Measurements from ENCODE around the gene HDDC2.

HDDC2 gene

DNA sequence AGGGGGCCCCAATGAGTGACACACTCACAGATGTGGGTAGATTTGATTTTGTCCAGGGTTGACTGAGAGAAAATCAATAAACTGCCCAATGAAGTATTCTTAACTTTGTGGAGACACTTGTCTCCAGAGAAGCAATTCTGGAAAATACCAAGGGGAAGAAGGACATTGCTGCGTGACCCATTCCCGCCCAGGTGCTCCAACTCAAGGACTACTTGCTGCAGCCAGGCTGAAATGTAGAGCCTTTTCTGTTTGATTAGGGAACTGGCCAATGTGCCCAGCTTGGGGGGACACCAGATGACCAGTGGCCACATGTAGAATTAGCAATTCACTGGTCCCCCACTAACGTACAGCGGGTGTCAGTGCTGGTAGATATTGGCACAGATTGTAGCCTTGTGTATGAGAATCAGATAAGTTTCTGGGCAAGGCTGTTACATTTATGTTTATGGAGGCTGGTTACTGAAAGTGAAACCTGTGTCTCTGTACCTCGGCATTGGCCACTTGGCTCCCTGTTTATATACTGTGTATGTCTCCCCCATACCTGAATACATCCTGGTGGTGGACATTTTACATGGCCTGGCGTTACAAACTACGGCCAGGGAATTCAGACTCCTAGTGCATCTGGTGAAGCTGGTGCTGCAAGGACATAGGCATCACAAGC lies 32.3 kb downstream of the HDDC2 start:
- no peak for DNase-seq

DNA sequence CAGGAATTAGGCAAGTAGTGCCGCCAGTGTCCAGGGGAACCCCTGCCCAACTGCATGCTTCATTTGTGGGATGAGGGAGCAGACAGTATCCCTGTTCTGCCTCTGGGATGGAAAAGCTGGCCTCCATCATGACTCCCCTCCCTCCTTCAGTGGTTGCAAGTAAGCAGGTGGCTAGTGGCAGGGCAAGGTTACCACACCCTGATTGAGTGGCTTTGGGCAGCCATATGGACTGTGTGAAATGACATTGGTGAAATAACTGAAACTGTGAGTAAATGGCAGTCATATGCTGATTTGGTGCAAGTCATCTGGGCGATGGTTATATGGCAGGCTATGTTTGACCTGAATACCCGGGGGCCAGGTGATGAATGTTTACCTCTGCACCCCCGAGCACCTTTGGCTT lies 33.0 kb downstream of the HDDC2 start:
- no peak for DNase-seq

DNA sequence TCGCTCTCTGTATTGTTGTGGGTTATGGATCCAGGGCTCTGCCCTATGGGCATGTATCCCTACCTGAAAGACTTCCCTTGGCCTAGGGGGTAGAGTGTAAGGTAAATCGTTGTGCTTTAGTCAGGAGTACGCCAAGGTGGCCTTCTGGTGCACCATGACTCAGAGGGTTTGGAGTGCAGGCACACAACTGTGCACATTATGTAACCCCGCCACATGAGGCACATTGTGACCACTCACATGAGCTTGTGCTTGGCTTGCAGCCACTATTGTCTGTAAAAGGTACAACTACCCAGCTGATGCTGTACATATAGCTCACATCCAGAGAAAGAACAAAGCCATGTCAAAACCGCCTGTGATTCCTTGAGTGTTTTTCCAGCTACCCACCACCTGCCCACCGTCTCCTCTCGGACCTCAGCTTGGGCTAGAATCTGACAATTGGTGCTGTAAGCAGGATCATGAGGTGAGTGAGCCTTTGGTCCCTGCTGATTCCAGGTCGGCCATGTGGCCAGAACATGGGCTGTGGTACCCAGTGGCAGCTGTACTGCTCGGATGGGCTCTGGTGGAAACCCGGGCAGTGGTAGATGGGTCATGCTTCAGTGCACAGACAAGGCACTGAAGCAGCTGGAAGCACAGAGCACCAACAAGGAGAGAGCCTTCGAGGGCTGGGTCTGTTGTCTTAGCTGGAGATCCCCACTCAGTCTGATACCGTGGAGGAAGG lies 33.8 kb downstream of the HDDC2 start:
- DNase-seq: no peak

DNA sequence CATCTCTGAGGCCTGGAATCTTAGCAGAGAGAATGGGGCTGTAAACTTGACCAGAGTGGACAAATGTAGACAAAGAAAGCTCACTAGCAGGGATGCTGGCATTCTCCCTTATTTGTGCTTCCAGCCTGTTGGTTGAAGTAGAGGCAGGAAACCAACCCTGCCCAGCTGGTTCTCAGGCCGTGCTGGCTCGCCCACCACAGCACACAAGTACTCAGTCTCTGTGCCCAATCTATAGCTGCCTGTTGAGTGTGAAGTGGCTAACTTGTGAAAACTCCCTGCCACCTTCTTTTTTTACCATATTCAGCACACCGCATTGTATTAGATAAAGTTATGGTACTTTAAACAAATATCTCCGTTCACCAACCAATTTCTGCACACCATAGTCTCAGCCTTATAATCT lies 37.3 kb downstream of the HDDC2 start:
- no peak for DNase-seq

DNA sequence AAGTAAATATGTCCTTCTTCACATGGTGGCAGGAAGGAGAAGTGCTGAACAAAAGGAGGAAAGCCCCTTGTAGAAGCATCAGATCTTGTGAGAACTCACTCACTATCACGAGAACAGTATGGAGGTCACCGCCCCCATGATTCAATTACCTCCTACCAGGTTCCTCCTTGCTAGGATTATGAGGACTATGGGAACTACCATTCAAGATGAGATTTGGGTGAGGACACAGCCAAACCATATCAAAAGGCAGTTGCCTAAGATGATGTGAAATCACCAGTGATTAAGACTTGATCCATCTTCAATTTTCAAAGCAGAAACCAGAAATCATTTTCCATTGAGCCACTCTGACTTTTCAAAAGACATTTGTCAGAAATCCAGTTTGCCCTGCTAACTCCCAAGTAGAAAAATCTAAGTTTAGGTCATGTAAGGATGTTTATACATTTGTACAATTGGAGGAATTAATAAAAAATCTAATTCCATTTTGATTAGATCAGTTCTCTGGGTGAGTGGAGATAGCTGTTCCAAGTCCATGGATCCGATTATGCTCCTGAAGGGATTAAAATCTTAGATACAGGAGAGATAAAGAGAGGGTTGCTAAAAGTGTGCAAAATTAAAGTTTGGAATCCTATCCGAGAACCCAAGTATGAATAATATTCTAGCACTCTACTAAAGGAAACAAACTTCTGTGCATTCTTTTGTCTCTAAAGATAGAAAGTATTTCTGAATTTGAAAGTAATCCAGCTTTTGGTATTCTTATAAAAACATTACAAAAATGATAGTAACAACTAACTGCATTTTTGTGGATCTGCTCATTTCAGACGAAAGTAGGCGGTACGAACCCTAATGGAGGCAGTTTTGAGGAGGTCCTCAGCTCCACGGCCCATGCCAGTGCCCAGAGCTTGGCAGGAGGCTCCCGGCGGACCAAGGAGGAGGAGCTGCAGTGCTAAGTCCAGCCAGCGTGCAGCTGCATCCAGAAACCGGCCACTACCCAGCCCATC lies 39.5 kb downstream of the HDDC2 start:
- no peak for DNase-seq

DNA sequence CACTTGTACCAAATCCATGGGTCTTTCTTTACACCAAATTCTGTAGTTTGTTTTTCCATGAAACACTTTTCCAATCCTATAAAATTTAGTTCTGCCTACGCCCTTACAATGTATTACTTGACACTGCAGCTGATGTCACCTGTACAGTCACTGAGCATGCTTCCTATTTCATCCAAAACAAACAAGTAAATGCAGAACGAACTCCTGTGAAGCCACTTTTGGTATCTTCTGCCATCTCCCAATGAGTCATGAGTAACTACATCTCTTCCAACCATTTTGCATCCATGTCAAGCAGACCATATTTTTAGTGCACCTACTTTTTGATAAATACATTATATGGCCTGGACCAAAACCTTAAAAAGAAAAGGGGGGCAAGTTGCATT lies 42.4 kb downstream of the HDDC2 start:
- no peak for DNase-seq

DNA sequence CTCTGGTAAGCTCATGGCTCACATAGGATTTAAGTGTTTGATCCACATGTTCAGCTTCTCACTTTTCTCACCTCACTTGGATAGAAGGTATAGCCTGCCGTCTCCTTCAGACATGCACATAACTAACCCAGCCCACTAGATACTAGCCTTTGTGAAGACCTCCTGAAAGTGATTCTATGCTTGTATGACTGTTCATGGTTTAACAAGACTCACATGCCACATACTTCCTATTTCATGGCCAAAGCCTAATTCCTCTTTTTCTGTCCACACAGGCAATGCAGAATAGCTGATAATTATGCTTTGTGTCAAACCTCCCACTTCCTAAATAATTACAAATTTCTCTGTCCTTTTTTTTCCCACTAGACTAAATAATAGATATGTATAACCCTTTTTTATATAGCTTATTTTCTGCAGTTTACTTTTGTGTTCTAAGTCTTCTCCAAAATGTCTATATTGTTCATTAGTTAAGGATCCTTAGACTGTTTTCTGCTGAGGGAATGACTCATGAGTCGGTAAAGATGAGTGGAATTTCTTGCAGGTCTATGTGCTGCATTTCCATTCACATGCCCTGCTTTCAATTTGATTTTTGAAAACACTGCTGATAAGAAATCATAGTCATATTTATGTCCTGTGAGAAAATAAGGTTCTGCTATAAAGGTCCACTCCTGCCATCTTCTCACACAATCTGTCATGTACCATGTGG lies 43.0 kb downstream of the HDDC2 start:
- no peak for DNase-seq

DNA sequence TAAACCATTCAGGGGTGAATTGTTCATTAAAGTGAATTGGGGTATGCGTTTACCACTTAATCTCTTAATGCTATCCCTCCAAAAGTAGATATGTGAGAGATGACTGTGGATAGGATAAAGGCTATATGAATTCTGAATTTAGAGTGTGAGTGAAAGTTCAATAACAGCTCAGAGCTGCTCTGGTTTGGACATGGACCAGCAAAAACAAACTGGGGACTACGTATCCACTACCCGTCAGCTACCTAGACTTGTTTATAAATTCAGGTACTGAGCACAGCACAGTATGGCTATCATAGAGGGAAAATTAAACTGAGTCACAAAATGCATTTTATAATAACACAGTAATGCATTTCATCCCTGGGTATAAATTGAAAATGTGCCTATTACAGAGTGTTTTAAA lies 44.4 kb downstream of the HDDC2 start:
- DNase-seq: no peak

DNA sequence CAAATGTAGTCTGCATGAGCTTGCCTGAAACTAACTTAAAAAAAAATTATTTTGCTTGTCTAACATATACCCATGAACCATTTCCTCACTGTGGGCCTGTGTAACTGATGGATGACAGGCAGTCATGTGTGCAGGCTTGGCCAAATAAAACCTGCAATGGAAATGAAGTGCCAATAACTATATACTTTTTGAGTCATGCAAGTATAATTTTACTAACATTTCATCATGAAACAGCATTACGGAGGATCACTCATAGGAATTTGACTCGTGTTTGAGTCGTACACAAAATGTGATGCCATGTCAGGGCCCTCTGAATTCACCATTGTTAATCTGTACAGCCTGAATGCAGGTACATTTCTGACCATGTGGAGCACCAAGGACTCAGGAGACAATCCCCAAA lies 46.6 kb downstream of the HDDC2 start:
- no peak for DNase-seq

DNA sequence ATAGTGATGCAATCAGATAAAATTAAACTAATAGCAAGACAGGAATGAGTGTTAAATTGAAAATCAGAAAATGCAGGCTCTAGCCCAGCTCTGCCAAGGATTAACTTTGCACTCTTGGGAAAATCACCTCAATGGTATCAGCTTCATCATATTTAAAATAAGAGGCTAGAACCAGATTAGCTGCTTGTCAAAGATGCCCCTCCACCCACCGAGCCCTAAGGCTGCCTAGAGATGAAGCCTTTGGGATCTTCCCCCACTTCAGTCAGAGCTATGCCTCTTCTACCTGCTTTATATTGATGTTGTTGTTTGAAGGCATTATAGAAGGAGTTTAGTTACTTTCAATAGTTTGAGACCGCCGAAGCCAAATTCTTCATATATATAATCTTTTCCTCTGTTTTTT lies 47.4 kb downstream of the HDDC2 start:
- no peak for DNase-seq

DNA sequence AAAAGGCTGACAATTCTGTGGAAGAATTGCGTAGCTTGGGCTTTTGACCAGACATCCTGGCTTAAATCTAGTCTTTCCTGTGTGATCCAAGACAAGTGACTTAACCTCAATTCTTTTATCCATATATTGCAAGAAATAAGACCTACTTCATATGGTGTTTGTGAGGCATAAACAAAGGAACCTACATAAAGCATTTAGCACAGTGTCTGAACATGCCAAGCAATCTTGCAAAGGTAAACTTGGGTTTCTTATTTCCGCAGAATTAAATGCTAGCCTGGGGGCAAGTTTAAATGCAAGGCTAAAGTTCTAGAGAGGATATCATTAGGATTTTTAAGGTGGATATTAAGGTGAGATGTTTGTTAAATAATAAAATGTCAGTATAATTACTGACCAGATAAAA lies 47.9 kb downstream of the HDDC2 start:
- DNase-seq: no peak

DNA sequence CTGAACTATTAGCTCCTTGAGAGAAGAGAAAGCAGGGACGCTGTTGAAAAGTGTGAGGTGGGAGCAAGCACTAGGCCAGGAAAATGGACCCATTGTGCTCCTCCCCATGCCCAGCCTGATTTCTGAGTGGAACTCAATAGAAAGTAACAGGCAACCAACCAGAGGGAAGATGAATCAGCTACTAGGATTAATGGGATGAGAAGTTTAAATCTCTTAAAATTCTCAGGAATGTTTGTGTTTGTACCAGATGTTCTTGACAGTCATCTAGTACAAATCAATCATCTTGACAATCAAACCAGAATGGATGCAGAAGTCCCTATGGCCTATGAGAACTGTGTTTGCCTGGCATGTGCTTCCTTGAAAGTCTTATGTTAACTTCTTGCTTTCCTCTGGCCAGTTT lies 48.9 kb downstream of the HDDC2 start:
- DNase-seq: no peak

DNA sequence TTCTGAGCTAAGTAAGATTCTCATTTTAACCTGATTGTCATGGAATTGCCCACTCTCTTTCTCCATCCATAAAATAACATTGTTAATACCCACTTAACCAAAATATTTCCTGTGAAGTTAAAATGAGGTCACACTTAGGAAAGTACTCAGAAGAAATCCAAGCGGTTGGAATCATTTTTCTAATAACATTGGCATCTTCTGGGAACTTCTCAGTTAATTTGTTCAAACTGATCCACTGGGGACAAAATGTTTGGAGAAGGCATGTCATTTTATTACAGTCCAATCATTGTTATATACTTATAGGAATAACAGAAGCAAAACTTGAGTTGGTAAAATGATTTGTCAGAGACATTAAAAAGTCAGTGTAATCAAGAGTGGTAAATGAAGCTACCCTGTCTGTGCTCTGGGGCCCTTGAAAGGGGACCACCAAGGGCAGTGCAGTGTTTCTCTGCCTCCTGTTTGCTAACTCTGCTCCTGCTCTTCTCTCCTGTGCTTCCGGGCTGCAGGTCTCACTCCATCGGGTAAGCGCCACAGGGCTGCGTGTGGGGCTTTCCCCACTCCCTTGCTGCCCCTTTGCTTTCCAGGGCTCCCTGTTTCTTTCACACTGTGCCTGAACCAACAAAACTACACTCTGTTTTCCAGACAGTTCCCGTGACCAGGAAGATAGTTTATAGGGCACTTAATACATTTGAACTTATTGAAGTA lies 50.1 kb downstream of the HDDC2 start:
- DNase-seq: no peak

DNA sequence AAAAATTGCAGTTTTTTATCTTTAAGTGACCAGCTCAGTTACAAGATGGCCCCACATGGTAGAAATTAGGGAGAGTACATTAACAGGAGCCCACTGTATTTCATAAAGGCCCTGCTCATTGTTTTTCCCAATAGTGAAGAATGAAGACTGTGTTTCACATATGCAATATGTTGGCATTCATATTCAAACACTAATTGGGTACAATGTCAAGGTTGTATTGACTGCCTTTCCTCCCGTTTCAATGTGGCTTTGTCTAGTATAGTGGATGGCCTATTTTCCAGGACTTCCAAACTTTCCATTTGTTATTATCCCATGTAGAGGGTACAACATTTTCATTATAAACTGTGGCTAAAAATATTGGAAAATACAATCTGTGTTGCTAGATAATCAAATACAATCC lies 51.3 kb downstream of the HDDC2 start:
- DNase-seq: no peak

DNA sequence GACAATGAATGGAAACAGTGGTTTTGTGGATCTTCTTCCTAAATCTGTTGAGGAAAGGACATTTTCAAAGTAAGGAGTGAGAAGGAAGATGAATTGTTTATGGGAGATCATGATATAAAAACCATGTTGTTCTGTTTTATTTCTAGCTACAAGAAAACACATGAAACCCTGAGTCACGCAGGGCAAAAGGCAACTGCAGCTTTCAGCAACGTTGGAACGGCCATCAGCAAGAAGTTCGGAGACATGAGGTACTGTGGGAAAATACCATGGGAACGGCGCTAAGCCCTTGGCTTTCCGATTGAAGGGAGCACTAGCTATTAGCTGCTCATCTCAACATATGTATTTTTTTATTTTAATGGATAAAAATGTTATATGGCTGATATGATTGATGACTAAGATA lies 53.6 kb downstream of the HDDC2 start:
- DNase-seq: no peak

DNA sequence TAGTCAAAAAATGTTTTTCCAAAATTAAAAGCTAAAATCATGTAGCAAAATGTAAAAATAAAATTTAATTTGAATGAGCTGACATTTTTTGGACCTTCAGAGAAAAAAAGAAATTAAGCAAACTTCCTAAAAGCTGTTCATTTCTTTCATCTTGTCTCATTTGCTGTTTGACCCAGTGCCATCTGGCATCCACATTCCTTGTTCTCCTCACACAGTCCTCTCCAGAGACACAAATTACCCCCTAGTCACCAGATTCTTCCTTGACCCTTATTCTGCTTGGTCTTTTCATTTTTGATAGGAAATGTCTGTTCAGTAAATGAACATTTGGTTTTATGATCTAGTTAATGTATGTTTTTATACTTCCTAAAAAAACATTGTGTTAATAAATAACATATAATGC lies 55.2 kb downstream of the HDDC2 start:
- no peak for DNase-seq

DNA sequence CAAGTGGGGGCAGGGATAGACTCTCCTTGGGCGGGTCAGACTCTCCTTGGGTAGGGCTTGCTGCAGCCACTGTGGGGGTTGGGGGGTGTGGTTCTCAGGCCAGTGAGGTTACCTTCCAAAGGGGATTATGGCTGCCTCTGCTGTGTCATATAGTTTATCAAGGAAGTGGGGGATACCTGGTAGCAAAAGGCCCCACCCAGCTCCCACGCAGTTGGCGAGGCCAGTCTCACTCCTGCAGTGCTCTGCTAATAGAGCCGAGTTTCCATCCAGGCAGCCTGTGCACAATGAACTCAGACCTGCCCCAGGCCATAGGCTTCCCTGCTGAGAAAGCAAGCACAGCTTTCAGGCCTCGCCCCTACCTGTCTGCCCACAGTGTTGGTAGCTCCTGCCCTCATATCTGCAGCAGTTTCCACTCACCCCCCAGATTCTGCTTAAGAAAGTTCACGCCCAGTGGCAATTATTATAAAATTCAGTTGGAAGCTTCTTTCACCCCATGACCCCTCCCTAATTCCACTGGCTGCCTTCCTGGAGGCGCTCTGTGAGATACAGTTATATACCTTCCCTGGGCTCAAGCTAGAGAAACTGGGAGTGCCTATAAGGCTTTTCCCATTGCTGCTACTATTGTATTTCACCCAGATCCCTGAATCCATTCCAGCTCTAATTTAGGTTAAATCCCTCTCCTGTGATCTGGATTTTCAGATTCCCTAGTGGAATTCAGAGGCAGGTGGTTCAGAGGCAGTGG lies 56.1 kb downstream of the HDDC2 start:
- DNase-seq: no peak

DNA sequence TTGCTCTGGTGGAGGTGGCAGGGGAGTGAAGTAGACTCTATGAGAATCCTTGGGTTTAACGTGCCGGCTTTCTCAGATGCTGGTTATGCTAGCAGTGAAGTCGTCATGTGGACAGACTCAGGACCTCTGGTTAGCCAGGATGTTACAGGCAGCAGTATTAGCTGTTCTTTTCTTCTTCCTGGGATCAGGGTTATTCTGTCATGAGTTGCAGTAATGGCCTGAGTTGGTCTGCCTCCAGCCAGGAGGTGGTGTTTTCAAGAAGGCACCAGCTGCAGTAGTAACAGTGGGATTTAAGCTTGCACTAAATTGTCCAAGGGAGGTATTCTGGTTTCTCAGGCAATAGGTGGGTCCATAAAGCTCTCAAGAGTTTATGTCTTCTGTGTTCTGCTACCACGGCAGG lies 56.7 kb downstream of the HDDC2 start:
- no peak for DNase-seq

DNA sequence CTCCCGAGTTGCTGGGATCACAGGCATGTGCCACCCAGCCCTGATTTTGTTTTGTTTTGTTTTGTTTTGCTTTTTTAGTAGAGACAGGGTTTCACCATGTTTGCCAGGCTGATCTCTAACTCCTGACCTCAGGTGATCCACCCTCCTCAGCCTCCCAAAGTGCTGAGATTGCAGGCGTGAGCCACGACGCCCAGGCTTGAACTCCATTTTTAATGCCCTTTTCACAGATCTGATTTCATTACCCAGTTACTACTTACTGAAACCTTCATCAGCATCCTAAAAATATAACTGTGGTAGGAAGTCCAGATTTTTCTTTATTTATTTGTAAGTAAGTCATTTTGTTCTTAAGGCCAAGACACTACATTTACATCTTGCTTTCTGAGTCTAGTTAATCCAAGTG lies 64.0 kb downstream of the HDDC2 start:
- DNase-seq: no peak

DNA sequence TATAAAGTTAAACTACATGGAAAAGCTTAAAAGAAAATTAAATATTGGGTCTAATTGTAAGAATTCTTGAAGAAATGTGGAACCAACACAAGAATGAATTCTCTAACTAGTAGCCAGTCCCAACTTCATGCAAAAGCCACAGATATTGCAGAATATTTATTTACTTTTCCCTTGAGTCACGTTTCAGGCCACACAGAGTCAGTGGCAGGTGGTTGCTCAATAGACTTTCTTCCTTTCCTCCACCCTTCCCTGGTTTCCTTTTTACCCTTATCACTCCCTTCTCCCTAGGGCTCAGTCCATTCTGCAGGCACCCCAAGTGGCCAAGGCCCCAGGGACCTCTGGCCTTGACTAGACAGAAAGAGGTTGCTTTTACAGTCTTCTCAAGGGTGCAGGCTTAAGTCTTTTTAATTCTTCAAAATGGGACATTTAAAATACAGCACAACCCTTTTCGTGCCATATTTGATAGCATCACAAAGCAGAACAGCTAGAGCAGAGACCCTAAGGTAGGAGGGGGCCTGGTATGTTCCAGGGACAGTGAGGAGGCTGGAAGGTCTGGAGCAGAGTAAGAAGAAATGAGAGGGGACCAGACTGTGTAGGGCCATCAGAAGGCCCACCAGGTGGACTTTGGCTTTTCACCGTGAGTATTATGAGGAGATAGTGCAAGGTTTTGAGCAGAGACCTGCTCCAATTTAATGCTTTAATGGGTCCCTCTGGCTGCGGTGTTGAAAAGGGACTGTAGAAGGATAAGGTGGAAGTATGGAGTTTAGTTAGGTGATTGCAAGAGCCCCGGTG lies 65.0 kb downstream of the HDDC2 start:
- DNase-seq: no peak

DNA sequence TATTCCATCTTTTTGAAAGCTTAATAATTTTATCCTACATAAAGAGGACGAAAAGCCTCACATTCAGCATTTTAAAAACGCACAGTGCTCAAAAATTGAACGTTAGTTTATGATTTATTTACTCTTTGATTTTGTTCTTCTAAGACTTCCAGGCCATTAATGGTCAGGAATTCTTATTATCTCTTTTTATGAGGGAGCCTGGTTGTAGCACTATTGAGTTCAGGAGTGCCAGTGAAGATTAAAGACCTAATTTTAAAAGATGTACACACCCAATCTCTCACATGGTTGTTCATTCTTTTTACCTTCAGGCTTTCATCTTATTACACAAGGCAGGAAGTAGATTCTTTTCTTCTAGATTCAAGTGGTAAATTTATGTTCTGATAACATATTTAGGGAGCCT lies 68.6 kb downstream of the HDDC2 start:
- no peak for DNase-seq
